GM23338 (cell line): Measurements from ENCODE around the gene RPL41. TPM values are rescaled to one million over a fixed set of nuclear protein-coding genes. Genes with fewer than 3 reads are reported as not detected.

Source experiments
- ATAC-seq: fragments of 200-7000 bp; cut with Tn5 transposase; 3 replicates; pipeline ENCODE4 v1.9.1; 2020
- DNase-seq: peaks from one replicate; pipeline ENCODE4 v3.0.0-alpha.2; 2015; ENCODE audit warnings: low spot score
- H2AFZ ChIP-seq: fragments of 200-600 bp; sonication (generic); 2 replicates; pipeline ENCODE4 v1.8.0; 2016; ENCODE audit warnings: antibody characterized with exemption, mild to moderate bottlenecking, moderate library complexity
- H3F3A ChIP-seq: fragments of 200-600 bp; sonication (generic); replicated peaks from 2 replicates; pipeline ENCODE4 v1.8.0; 2017; ENCODE audit warnings: antibody characterized with exemption, mixed run types, low read depth
- H3K27ac ChIP-seq: fragments of 200-600 bp; sonication (generic); 2 replicates; pipeline ENCODE4 v1.6.1; 2016; ENCODE audit warnings: low read depth
- H3K27me3 ChIP-seq: fragments of 200-600 bp; sonication (generic); 2 replicates; pipeline ENCODE4 v1.8.0; 2016; ENCODE audit warnings: mild to moderate bottlenecking, mixed run types, moderate library complexity; ENCODE audit not compliant: insufficient read depth
- H3K36me3 ChIP-seq: fragments of 200-600 bp; sonication (generic); 2 replicates; pipeline ENCODE4 v1.8.0; 2016; ENCODE audit warnings: mild to moderate bottlenecking; ENCODE audit not compliant: insufficient read depth
- H3K4me1 ChIP-seq: fragments of 200-600 bp; sonication (generic); 2 replicates; pipeline ENCODE4 v1.8.0; 2016; ENCODE audit warnings: mild to moderate bottlenecking, moderate library complexity; ENCODE audit not compliant: insufficient read depth
- H3K4me2 ChIP-seq: fragments of 200-600 bp; sonication (generic); 2 replicates; pipeline ENCODE4 v1.7.1; 2017; ENCODE audit warnings: mixed run types
- H3K4me3 ChIP-seq: fragments of 200-600 bp; sonication (generic); 2 replicates; pipeline ENCODE4 v1.6.1; 2016; ENCODE audit warnings: mixed run types
- H3K79me2 ChIP-seq: fragments of 200-600 bp; sonication (generic); replicated peaks from 2 replicates; pipeline ENCODE4 v1.8.0; 2017; ENCODE audit warnings: mild to moderate bottlenecking; ENCODE audit not compliant: insufficient read depth
- H3K9me2 ChIP-seq: fragments of 200-600 bp; sonication (generic); 2 replicates; pipeline ENCODE4 v1.8.0; 2017; ENCODE audit not compliant: insufficient read depth
- H4K20me1 ChIP-seq: fragments of 200-600 bp; sonication (generic); replicated peaks from 2 replicates; pipeline ENCODE4 v1.8.0; 2017; ENCODE audit warnings: mild to moderate bottlenecking; ENCODE audit not compliant: insufficient read depth
- H3K27ac Mint-ChIP-seq: 2 replicates; pipeline ENCODE4 v1.8.0; 2020; ENCODE audit warnings: inconsistent platforms, mild to moderate bottlenecking, moderate library complexity, mixed read lengths
- H3K27me3 Mint-ChIP-seq: 3 replicates; pipeline ENCODE4 v1.8.0; 2022; ENCODE audit warnings: low read depth, mild to moderate bottlenecking, moderate library complexity, mixed read lengths, inconsistent platforms; ENCODE audit not compliant: insufficient read depth, poor library complexity
- H3K36me3 Mint-ChIP-seq: 3 replicates; pipeline ENCODE4 v1.8.0; 2021; ENCODE audit warnings: low read depth, mild to moderate bottlenecking, inconsistent platforms, moderate library complexity, mixed read lengths
- H3K4me1 Mint-ChIP-seq: 3 replicates; pipeline ENCODE4 v1.8.0; 2020; ENCODE audit warnings: mild to moderate bottlenecking, inconsistent platforms, mixed read lengths
- H3K4me3 Mint-ChIP-seq: 3 replicates; pipeline ENCODE4 v1.8.0; 2021; ENCODE audit warnings: moderate library complexity, mild to moderate bottlenecking, inconsistent platforms, mixed read lengths
- H3K9me3 Mint-ChIP-seq: 3 replicates; pipeline ENCODE4 v1.8.0; 2020; ENCODE audit warnings: moderate library complexity, mild to moderate bottlenecking, inconsistent platforms, mixed read lengths
- EZH2 ChIP-seq: fragments of 200-600 bp; sonication (generic); IDR thresholded peaks from one replicate; pipeline ENCODE4 v1.8.0; 2017; ENCODE audit warnings: antibody characterized with exemption, mild to moderate bottlenecking, low read depth; ENCODE audit not compliant: unreplicated experiment
- EZH2phosphoT487 ChIP-seq: fragments of 200-600 bp; sonication (generic); IDR thresholded peaks from one replicate; pipeline ENCODE4 v1.8.1; 2018; ENCODE audit warnings: antibody characterized with exemption; ENCODE audit not compliant: unreplicated experiment
- JUNB ChIP-seq: IDR thresholded peaks from one replicate; pipeline ENCODE4 v1.6.1; 2016; ENCODE audit warnings: antibody characterized with exemption; ENCODE audit not compliant: unreplicated experiment
- NANOG ChIP-seq: IDR thresholded peaks from 2 replicates; pipeline ENCODE4 v1.6.1; 2016; ENCODE audit warnings: antibody characterized with exemption, borderline replicate concordance
- POLR2AphosphoS5 ChIP-seq: IDR thresholded peaks from 2 replicates; pipeline ENCODE4 v1.6.1; 2016; ENCODE audit warnings: antibody characterized with exemption, low read depth
- ZNF114 ChIP-seq: fragments of 250-450 bp; sonication (Bioruptor Pico); IDR thresholded peaks from 2 replicates; pipeline ENCODE4 v1.5.0; 2020; ENCODE audit warnings: mild to moderate bottlenecking, moderate library complexity
- ZNF331 ChIP-seq: fragments of 250-450 bp; sonication (Bioruptor Pico); IDR thresholded peaks from 2 replicates; pipeline ENCODE4 v1.5.0; 2020; ENCODE audit warnings: low read depth, mild to moderate bottlenecking, moderate library complexity
- polyA plus RNA-seq: library from polyadenylated mRNA; unstranded; fragments of >200 nt; fragmentation: Nextera tagmentation; extraction: Ambion mirVana; gene quantifications from 2 replicates; pipeline ENCODE4 v1.2.1, GENCODE V29; 2016
- total RNA-seq: library from RNA; depleted of rRNA; stranded (reverse); fragments of >200 nt; shearing (Covaris generic); gene quantifications from 2 replicates; pipeline ENCODE4 v1.2.3, GENCODE V29; 2014
- TF ChIP-seq, protein P1 (sequence below): fragments of 250-450 bp; sonication (Bioruptor Pico); IDR thresholded peaks from 2 replicates; pipeline ENCODE4 v1.5.0; 2020; ENCODE audit warnings: mild to moderate bottlenecking, moderate library complexity
- TF ChIP-seq, protein P2 (sequence below): IDR thresholded peaks from 2 replicates; pipeline ENCODE4 v1.6.1; 2016; ENCODE audit warnings: antibody characterized with exemption

RPL41 gene
- total and polyA plus RNA-seq, 2 experiments from 2014 or later: 2,039 to 3,875 TPM

DNA sequence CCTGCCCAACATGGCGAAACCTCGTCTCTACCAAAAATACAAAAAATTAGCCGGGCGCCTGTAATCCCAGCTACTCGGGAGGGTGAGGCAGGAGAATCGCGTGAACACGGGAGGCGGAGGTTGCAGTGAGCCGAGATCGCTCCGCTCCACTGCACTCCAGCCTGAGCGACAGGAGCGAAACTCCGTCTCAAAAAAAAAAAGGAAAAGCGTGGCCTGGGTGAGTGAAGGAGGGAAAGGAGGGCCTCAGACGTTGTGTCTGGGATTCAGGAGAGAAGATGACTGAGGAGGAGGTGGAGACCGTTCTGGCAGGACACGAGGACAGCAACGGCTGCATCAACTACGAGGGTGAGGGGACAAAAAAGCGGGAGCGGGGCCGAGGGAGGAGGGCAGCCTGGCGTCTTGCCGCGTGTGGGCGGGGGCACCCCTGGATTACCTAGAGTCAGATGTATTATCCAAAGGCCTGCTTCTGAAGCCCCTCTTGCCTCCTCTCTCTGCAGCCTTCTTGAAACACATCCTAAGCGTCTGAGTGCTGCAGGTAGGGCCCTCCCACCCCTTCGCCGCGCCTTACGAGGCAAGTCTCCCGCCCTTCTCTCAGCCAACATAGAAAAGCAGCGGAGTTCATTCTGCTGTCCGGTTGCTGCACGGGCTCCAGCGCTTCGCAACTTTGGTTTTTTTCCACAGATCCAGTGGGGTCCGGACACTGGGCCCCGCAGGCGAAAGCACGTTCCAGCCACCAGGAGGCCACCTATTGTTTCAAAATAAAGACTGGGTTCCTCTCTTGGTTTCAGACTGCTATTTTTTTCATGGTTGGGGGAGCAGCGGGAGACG lies 41.0 kb downstream of the RPL41 start (continued):
- TF ChIP-seq, protein P1, sequence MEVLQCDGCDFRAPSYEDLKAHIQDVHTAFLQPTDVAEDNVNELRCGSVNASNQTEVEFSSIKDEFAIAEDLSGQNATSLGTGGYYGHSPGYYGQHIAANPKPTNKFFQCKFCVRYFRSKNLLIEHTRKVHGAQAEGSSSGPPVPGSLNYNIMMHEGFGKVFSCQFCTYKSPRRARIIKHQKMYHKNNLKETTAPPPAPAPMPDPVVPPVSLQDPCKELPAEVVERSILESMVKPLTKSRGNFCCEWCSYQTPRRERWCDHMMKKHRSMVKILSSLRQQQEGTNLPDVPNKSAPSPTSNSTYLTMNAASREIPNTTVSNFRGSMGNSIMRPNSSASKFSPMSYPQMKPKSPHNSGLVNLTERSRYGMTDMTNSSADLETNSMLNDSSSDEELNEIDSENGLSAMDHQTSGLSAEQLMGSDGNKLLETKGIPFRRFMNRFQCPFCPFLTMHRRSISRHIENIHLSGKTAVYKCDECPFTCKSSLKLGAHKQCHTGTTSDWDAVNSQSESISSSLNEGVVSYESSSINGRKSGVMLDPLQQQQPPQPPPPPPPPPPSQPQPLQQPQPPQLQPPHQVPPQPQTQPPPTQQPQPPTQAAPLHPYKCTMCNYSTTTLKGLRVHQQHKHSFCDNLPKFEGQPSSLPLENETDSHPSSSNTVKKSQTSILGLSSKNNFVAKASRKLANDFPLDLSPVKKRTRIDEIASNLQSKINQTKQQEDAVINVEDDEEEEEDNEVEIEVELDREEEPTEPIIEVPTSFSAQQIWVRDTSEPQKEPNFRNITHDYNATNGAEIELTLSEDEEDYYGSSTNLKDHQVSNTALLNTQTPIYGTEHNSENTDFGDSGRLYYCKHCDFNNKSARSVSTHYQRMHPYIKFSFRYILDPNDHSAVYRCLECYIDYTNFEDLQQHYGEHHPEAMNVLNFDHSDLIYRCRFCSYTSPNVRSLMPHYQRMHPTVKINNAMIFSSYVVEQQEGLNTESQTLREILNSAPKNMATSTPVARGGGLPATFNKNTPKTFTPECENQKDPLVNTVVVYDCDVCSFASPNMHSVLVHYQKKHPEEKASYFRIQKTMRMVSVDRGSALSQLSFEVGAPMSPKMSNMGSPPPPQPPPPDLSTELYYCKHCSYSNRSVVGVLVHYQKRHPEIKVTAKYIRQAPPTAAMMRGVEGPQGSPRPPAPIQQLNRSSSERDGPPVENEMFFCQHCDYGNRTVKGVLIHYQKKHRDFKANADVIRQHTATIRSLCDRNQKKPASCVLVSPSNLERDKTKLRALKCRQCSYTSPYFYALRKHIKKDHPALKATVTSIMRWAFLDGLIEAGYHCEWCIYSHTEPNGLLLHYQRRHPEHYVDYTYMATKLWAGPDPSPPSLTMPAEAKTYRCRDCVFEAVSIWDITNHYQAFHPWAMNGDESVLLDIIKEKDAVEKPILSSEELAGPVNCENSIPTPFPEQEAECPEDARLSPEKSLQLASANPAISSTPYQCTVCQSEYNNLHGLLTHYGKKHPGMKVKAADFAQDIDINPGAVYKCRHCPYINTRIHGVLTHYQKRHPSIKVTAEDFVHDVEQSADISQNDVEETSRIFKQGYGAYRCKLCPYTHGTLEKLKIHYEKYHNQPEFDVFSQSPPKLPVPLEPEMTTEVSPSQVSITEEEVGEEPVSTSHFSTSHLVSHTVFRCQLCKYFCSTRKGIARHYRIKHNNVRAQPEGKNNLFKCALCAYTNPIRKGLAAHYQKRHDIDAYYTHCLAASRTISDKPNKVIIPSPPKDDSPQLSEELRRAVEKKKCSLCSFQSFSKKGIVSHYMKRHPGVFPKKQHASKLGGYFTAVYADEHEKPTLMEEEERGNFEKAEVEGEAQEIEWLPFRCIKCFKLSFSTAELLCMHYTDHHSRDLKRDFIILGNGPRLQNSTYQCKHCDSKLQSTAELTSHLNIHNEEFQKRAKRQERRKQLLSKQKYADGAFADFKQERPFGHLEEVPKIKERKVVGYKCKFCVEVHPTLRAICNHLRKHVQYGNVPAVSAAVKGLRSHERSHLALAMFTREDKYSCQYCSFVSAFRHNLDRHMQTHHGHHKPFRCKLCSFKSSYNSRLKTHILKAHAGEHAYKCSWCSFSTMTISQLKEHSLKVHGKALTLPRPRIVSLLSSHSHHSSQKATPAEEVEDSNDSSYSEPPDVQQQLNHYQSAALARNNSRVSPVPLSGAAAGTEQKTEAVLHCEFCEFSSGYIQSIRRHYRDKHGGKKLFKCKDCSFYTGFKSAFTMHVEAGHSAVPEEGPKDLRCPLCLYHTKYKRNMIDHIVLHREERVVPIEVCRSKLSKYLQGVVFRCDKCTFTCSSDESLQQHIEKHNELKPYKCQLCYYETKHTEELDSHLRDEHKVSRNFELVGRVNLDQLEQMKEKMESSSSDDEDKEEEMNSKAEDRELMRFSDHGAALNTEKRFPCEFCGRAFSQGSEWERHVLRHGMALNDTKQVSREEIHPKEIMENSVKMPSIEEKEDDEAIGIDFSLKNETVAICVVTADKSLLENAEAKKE (CRISPR knock-in tag): no peak
- no peak for TF ChIP-seq EZH2

DNA sequence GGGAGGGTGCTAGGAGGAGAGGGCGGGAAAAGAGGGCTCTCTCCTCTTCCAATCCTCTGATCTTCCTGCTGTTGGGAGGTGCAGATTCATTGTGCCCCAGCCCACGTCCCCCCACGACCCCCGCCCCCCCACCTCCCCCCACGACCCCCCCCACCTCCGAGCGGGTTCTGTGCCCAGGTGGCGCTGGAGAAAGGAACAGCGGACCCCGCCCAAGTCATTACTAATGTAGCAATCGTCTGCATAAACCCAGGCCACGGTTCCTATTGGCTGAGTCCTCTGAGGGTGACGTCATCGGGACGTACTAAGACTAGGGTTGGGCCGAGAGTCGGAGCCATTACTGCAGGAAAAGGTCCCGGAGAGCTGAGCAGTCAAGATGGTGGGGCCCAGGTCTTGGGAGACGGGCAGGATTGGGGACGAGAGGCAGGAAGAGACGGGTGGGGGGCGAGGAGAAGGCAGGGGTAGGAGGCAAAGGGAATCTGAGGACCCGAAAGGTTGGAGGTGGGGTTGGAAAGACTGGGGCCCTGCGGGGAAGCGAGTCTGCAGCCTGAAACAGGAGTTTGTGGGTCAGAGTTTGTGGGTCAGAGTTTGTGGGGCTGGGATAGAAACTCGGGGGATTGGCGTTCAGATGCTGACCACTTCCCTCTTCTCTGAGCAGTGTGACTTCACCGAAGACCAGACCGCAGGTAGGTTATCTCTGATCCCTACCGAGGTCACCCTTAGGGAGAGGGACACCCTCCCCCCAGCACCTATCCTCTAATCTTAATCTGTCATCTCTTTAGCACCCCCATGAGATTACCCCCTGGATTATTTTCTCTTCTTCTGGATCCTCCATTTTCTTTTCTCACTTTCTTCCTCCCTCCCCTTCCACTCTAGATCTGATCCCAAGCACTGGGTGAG lies 41.8 kb downstream of the RPL41 start, which contains the start of gene MYL6:
Gene MYL6 (plus strand): TSS at position 331 of the 897 bp plus-strand sequence. CDS start 43 bp downstream, at position 374.
- 0 out of 2 replicates have a peak within 1 kb of the TSS, but pooled peaks have one; percentile 16 for H2AFZ ChIP-seq
- peaks cover 39% of the 10 kb centered on the region for H3F3A ChIP-seq
- Mint-ChIP-seq H3K27ac (peak within 1 kb of the TSS; percentile 99), H3K36me3 (peaks cover 70% of the 10 kb centered on the region), H3K4me1 (peaks cover 62% of the 10 kb centered on the region), H3K4me3 (peak within 1 kb of the TSS; percentile 92), H3K27me3 (peaks cover 47% of the 10 kb centered on the region), H3K9me3 (no peaks in the 10 kb centered on the region; the same call in none of the 3 replicates)
- H4K20me1 ChIP-seq: peaks cover 15% of the 10 kb centered on the region
- no peaks in the 10 kb centered on the region for H3K27me3 ChIP-seq
- ATAC-seq (peak; percentile 62), DNase-seq (peak; percentile 100)
- peaks cover 37% of the 10 kb centered on the region for H3K79me2 ChIP-seq
- peaks cover 29% of the 10 kb centered on the region for H3K36me3 ChIP-seq
- H3K4me3 ChIP-seq: peak within 1 kb of the TSS; percentile 84
- no peaks in the 10 kb centered on the region for H3K9me2 ChIP-seq
- peaks cover 49% of the 10 kb centered on the region for H3K4me1 ChIP-seq
- peak within 1 kb of the TSS; percentile 91 for H3K4me2 ChIP-seq
- peak within 1 kb of the TSS; percentile 98 for H3K27ac ChIP-seq
- TF ChIP-seq EZH2 (no peak), EZH2phosphoT487 (no peak), ZNF114 (CRISPR knock-in tag) (no peak), NANOG (no peak; the same call in 1 of the 2 replicates), ZNF331 (CRISPR knock-in tag) (no peak), JUNB (no peak), POLR2AphosphoS5 (peak; percentile 100)
- TF ChIP-seq, protein P2, sequence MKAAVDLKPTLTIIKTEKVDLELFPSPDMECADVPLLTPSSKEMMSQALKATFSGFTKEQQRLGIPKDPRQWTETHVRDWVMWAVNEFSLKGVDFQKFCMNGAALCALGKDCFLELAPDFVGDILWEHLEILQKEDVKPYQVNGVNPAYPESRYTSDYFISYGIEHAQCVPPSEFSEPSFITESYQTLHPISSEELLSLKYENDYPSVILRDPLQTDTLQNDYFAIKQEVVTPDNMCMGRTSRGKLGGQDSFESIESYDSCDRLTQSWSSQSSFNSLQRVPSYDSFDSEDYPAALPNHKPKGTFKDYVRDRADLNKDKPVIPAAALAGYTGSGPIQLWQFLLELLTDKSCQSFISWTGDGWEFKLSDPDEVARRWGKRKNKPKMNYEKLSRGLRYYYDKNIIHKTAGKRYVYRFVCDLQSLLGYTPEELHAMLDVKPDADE: no peak
